GM21423 (cell line): ENCODE results near the gene SPATA21.

ENCODE experiments used
- ATAC-seq: cut with Tn5 transposase; IDR thresholded peaks from one replicate; pipeline ENCODE4 v1.9.1; 2021; ENCODE audit warnings: mild to moderate bottlenecking, moderate library complexity; ENCODE audit not compliant: unreplicated experiment

Gene SPATA21

GRCh38 chr1:16351994-16352841 lies 85.0 kb downstream of the SPATA21 start, which contains the start of gene FBXO42:
Gene FBXO42, minus strand, starts transcription at chr1:16352480. Its CDS starts 37,062 bp downstream, at chr1:16315418.
- ATAC-seq: peak; percentile 96

GRCh38 chr1:16351456-16351993 lies 85.7 kb downstream of the SPATA21 start:
- no peak for ATAC-seq

GRCh38 chr1:16349847-16350406 lies 87.3 kb downstream of the SPATA21 start:
- no peak for ATAC-seq
